Stromal cell of bone marrow (primary cell): Measurements from ENCODE around the gene C3orf20.
"Not testable (repeated sequence)": the region's sequence is repeated elsewhere in the genome, so short reads cannot be mapped to it uniquely, and the experiment has no call there.

Experiments used
- DNase-seq: peaks from one replicate; pipeline ENCODE4 v3.0.0-alpha.2; 2012; ENCODE audit warnings: low read depth

Gene C3orf20

DNA sequence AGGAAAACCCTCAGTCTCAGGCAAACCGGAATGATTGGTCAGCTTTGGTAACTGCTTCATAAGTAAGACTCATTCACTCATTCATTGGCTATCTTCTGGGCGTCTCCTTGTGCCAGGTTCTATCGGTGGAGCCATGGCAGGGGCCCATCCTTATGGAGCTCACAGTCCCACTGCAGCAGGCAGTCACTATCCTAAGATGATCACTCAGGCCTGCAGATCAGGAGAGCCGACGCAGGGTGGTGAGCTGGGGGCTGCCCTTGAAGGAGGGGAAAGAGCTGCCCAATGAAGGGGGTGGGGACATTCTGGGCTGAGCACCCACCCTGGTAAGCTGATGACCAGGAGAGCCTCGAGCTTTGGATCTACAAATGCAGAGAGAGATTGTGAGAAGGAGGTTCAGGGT is 123.3 kb downstream of the C3orf20 start:
- DNase-seq, result no peak

DNA sequence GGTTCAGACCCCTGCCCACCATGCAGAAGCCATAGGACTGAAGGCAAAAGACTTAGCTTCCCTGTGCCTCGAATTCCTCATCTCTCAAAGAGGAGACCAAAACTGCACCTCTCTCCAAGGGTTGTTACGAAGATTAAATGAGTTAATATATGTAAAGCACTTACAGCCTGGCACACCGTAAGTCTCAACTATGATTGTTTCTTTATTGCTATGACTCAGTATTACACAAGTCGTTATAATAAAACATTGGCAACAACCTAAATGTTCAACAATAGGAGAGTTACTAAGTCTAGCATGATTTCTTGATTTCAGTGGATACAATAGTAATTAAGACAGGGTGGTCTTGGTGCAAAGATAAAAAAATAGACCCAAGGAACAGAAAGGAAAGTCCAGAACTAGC is 124.2 kb downstream of the C3orf20 start:
- no peak for DNase-seq

DNA sequence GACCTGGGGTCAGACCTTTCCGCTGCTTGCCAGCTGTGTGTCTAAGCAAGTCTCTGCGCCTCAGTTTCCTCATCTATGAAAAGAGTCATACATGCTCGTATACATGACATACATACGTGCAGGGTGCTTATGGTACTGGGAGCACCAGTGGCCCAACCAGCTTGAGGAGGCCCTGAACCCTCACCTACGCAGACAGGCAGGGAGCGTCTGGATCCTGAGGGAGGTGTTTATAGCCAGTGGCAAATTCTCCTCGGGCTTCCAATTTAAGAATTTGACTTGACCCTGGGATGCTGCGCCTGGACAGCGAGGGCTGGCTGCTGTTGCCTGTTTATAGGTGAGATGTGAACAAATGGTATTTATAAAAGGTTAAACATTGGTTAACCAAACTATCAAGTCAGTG is 126.1 kb downstream of the C3orf20 start:
- DNase-seq, result no peak

DNA sequence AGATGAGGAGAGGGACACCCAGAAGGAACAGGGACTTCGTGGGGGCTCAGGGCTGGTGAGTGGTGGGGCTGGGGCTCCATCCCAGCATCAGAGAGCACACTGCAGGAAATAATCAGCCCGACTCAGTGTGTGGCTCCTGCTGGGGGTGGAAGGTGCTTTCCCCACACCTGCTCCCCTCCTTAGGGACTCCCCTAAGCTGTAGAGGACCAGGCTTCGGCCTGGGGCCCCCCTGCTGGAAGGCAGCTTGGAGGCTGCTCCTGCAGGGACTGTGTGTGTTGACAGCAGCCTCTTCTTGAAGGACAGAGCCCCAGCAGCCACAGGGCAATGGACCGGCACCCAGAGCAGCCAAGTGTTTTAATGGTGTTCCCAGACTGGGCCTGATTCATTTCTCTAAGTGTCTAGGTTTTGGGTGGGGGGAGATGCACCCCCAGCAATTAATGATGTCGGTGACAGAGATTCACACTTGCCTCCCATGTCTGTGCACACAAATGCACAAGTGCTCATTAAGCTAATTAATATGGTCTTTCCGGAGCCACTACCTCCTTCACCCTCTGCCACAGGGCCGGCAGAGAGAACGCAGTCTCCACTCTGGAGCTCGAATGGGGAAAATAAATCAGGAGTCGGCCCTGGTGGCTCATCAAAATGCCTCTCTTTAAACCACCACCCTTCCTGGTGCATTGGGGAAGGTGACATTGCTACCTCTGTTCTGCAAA is 126.9 kb downstream of the C3orf20 start:
- no peak for DNase-seq

DNA sequence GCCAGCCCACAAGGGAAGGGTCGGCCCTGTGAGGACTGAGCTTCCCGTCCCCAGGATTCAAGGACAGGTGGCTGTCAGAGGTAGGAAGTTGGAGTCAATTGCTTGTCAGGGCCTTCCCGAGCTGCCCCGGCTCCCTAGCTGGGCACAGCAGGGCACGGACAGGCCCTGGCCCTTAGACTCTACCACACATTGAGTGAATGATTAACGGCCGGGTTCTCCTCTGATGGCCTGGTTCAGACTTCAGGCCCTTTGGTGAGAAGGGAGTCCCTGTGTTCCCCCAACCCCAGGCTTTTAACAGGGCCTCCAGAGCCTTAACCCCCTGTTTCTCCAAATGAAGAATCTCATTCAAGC is 127.4 kb downstream of the C3orf20 start:
- DNase-seq, result no peak

DNA sequence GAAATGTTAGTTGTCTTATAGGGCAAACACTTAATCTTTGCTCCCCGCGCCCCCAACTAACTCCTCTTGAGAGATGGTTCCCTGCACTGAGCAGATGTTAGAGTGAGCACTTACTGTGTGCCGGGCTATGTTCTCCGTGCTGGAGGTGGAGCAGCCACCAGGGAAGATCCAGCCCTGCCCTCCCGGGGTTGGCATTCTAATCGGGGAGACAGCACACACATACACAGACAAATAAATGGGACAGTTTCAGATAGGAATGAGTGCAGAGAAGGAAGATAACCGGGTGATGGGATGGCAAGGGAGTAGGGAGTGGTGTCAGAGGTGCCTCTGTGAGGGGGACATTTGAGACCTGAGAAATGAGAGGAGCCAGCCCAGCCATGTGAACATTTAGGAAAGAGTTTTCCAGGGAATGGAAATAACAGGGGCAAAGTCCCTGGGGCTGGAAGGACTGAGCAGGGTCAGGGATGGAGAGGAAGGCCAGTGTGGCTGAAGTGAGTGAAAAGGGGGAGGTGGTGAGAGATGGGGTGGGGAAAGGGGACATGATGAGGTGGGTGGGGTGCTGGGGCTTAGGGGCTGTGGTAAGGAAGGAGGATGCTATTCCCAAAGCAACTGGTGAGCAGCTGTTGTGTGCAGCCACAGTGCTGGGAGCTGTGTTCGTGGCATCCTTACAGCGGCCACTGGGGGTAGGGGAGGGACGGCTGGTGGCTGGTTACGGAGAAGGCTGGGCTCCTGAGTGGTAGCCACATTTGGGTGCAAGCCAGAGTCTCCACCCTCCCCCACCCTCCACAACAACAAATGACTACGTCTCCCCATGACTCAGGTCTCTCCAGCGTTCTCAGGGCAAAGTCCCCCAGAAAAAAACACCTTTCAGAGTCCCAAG is 128.4 kb downstream of the C3orf20 start:
- no peak for DNase-seq

DNA sequence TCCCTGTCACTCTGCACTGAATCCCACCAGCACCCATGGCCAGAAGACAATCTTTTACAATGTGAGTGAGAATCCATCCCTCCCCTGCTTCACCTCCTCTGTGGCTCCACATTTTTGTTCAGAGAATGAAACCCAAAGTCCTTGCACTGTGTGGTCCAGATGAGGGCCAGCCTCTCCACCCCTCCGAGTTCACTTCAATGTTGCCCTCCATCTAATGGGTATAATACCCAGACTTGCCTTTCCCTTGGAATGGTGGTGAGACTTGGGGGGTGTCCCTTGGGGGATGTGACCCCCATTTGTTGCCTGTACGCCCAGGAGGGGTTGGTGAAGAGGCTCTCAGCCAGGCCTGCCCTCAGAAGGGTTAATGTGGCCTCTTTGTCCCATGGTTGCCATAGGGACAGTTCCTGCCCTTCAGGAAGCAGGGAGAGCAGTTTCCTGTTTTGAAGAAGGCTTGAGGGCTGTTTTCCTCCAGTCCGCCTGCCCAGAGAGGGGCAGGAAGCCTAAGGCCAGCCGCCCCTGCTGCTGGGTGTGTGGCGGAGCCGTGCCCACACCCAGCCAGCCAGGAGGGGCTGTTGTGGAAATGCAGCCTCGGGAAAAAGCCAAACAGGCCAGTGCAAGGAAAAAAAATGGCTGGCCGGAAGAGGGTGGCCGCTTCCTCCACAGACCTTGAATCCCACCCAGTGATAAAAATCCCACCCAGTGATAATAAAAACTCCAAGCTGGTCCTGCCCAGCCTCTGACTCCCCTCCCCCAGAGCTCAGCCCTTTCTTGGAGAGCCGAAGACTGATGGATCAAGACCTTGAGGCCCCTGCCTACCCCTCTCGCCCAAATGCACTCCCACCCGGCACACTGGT is 129.3 kb downstream of the C3orf20 start:
- DNase-seq, result no peak

DNA sequence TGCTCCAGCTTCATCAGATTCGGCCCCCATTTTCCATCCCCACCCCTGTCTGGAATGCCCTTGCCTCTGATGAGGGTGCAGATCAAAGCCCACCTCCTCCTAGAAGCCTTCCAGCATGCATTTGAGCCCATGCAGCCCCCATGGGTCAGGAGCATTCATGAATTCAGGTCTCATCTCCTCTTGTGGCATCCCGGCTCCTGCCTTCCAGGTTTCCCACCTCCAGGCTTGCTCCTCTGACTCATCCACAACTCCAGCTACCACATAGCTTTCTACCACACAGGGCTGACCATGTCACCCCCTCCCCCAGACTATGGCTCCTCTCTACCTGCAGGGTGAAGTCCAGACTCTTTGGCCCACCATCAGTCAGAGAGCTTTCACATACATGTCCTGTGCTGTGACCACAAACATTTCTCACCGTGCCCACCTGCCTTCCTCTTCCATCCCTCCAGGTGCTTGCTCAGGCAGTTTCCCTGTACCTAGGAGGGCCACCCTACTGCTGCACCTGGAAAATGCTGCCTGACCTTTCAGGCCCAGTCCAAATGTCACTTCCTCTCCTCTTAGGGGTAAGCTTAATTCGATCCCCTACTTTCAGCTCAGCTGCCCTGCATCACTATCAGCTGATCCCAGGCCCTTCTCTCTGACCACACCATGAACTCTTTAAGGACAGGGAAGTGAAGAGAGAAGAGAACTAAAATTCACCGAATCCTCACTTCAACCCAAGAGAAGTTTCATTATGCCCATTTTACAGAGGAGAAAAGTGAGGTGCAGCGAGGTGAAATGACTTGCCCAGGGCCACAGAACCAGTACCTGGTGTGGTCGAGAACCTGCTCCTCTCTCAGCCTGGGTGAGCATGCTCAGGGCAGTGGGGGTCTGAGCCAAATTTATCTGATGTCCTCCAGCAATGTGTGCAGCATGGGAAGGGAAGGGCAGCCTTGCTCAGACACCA is 130.2 kb downstream of the C3orf20 start:
- DNase-seq, result no peak

DNA sequence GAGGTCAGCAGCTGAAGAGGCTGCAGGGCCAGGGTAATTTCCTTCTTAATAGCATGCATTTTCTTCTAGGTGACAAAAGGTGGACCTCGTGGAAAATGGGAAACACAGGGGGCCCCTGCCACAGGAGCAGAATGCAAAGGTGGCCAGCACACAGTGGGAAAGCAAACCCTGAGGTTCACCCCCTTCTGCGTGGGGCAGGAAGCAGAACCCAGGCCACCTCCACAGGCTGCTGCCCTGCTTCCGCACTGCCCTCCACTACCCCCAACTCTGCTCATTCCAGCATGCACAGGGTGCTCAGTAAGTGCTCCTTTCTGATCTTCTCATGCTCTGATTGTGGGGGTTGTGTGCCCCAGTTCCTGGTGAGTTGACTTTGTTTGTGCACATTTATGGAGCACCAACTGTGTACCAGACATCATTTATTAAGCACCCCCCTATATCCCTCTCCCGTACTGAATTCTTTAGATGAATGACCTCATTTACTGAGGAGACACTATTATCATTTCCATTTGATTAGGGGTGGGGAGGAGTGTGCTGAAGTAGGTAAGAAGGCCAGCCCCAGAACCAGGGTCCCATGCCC is 131.1 kb downstream of the C3orf20 start:
- no peak for DNase-seq

DNA sequence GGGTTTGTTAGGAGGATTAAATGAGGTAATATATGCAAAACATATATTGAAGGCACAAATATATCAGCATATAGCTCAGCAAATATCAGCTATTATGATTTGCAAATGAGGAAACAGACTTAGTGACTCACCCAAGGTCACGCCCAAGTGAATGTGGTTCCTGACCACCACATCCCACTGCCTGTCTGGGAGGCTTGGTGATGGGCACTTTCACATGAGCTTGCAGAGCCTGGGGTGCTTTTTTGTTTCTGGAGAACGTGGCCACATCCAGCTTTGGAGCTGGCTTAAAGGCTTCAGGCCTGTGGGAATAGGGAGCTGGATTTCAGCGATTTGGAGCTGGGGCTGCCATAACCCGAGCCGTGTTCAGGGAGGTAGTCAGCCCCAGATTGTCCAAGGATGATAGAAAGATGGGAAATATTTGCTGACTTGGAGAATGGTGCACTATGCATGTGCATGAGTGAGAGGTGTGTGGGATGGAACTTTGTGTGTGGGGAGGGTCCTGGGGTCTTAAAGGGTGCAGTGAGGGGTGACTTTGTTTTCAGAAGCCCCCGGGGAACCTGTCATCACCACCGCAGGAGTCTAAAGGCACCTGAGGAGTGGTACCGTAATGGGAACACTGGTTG is 131.8 kb downstream of the C3orf20 start:
- no peak for DNase-seq

DNA sequence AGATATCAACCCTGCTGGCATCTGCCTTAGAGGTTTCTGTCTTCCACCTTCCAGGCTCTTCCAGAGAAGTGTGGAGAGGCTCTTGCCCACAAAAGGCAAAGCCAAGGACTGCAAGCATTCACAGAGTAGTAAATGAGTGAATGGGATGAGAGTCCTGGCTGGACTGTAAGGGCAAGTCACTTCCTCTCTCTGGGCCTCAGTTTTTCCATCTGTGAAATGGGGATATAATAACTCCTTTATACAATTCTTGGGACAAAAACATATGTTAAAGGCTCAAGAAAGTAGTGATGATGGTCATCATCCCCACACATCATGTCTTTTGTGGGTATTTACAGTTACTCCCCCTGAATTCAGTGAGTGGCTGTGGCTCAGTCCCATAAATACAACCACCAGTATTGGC is 133.1 kb downstream of the C3orf20 start:
- no peak for DNase-seq

DNA sequence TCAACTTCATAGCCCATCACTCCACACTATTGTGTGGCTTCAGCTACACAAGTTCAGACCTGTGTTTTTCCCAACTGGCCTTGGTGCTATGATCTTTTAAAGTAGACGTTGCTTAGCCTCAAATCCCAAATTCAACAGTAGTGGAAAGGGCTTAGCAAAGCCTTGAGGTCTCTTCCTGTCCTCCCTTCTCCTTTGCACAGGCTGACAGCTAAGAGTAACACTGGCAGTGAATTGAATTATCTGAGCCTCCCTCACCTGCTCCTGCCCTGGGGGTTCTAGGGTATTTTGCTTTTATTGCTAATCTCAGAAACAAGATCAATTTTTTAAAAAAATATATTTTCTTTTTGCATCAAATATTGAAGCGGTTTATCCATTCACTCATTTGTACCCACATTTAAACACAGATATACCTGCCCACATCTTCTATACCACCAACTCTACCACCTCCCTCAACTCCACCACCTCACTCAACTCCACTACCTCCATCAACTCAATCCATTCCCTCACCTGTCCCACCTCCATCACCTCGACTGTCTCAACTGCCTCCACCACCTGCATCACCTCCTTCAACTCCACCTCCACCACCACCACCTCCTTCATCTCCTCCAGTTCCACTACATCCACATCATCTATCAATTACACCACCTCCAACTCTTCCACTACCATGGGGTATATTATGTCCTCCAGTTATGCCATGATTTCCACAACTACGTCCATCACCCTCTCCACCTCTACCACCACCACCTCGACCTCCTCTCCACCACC is 133.7 kb downstream of the C3orf20 start:
- no peak for DNase-seq

DNA sequence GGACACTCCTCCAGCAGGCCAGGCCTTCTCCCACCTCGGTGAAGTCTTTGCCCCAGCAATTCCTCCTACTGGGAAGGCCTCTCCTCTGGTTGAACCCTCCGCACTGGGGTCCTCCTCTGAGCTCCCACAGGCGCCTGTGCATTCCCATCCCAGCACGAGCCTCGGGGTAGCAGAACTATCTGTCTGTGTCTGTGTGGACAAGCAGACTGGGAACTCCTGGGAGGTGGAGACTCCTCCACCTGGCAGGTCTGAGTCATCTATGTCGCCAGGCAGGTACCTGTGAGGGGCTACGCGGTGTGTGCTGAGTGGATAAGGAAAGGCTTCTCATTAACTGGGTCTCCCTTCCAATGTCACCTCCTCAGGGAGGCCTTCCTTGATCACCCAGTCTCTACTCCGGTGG is 134.7 kb downstream of the C3orf20 start:
- DNase-seq, result not testable (repeated sequence)

DNA sequence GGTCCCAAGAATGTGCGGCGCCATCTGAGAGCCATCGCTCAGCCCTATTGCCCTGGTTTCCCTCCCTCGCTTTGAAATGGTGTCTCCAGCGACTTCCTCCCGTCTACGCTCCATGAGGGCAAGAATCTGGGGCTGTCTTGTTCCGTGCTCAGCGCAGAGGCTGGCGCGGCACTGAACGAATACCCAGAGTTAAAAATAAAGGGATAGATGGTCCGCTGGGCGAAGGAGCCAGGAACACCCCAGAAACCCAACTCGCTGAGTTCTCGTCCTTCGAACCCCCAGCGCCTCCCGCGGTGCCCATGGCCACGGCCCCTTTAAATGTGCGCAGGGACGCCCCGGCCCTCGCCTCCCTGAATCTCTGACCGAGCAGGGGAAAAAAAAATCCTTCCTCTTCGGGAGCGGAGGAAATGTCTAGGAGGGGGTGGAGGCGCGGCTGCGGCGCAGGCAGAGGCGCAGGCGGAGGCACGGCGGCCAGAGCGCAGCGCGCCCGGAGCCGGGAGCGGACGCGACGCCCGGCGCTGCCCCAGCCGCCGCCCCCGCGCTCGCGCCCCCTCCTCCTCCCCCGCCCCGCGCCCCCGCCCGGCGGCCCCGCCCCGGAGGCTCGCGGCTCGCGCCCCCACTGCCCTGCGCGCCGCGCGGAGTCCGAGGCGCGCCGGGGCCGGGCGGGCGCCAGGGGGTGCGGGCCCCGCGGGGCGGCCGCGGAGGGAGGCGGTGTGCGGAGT is 135.3 kb downstream of the C3orf20 start:
- no peak for DNase-seq

DNA sequence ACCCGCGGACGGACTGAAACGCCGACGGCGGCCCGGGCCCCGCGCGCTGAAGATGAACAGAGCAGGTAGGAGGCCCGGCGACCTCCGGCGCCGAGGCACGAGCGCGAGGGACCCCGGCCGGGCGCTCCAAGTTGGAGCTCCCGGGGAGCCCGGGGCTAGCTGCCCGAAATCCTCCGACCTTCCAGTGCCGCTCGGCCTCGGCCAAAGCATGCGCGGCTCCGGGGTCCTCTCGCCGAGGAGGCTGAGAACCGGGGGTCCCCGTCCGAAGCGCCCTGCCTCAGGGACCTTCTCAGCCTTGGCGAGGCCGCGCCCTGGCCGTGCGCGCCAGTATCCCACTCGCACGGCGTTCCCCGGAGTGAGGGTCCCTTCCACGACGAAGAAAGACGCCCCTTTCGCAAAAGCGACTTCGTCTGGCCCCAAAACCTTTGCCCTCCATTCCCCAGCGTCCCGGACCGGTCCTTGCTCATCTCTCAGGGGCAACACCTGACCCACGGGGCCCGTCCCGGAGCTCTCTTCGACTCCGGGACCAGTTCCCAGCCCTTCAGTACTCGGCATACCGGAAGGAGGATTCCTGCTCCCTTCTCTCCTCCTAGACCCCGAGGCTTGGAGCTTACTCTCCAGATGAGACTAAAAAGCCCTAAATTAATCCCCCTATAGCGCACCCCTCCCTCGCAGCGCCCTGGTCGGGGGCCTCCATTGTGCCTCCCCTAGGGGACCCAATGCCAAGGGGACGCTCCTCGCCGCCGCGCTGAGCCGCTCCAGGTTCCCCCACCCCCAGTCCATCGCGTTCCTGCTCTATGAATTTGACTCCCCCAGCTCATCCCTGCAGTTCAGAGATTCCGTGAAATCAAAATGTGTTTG is 136.1 kb downstream of the C3orf20 start:
- DNase-seq, result no peak

DNA sequence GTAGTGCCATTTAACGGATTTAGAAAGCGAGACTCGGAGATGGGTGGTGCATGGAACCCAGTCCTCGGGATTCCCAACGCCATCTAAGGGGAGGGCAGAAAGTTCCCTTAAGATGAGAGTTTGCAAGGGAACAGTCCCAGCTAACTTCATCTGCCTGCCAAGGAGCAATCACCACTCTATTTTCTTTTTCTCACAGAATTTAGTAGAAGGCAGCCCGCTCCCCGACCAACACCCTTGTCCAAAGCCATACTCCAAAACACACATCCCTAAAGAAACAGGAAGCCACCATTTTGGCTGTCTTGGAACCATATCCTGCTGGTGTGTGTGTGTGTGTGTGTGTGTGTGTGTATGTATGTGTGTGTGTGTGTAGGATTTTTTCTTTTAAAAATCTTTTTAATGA is 136.7 kb downstream of the C3orf20 start:
- DNase-seq, result no peak

DNA sequence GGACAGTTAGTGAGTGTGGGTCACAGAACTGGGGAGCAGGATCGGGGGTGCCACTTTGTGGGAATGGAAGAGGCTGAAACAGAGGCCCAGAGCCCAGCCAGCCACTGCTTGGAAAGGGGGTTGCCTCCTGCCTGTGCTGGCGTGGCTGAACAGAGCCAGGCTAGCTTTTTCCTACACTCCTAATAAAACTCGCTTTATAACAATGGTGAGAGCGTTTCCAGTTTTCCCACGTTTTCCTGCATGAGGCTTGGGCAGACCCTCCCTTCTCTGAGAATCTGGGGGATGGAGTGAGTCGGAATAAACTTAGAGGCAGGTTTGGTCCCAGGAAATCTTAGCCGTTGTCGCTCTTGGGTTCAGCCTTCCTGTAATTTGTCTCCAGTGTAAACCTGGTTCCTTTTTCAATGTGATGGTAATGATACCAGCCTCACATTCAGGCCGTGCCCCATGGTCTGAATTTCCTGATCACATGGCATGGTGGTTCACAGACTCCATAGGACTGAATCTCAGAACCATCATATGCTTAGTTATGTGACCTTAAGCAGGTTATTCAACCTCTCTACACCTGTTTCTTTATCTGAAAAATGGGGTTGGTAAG is 137.4 kb downstream of the C3orf20 start:
- no peak for DNase-seq

DNA sequence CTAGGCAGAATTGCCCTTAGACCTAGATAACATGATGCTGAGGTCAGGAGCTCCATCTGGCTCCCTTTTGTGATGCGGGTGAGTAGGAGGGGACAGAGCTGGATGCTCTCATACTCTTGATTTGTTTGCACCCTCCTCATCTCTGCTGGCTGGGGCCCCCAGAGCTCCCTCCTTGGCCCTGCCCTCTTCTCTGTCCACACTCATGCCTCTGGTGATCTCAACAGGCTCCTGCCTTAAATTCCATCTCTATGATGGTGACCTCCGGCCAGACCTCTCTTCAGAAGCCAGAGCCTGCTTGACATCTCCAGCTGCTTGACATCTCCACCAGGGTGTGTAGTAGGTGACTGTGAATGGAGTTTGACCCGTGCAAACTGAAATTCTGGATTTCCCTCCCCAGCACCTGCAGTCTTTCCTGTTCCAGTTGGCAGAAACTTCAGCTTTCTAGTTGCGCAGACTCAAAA is 139.5 kb downstream of the C3orf20 start:
- DNase-seq, result no peak
